ENCODE measurements around the gene LRRN4CL. TPM values are rescaled to one million over a fixed set of nuclear protein-coding genes. Genes with fewer than 3 reads are reported as not detected.

LRRN4CL gene
- total and polyA plus RNA-seq, 7 donors = 0.23 to 40.4 (median 28.5) TPM

- peak overlapping the region in 1 of 4 donors; percentile 14 for H3K27ac ChIP-seq
- WGBS, 2 donors = 20 to 53% methylated on average over 3 of the region's 3 CpGs
- H3K9me3 ChIP-seq = no peaks in the 10 kb centered on the region
- H3K4me3 ChIP-seq = no peak overlapping the region
- H3K36me3 ChIP-seq = peaks cover 41 to 75% (median 55%) of the 10 kb centered on the region in 4 donors
- peaks cover 0 to 18% (median 17%) of the 10 kb centered on the region in 4 donors for H3K4me1 ChIP-seq
- TF ChIP-seq EP300 (IDR thresholded peaks at IDR 0.05) (no peak), POLR2AphosphoS5 (IDR thresholded peaks at IDR 0.05) (no peak), POLR2A (IDR thresholded peaks at IDR 0.05) (no peak)
- TF ChIP-seq, protein P1, sequence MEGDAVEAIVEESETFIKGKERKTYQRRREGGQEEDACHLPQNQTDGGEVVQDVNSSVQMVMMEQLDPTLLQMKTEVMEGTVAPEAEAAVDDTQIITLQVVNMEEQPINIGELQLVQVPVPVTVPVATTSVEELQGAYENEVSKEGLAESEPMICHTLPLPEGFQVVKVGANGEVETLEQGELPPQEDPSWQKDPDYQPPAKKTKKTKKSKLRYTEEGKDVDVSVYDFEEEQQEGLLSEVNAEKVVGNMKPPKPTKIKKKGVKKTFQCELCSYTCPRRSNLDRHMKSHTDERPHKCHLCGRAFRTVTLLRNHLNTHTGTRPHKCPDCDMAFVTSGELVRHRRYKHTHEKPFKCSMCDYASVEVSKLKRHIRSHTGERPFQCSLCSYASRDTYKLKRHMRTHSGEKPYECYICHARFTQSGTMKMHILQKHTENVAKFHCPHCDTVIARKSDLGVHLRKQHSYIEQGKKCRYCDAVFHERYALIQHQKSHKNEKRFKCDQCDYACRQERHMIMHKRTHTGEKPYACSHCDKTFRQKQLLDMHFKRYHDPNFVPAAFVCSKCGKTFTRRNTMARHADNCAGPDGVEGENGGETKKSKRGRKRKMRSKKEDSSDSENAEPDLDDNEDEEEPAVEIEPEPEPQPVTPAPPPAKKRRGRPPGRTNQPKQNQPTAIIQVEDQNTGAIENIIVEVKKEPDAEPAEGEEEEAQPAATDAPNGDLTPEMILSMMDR (IDR thresholded peaks at IDR 0.05) = no peak
- H3K27me3 ChIP-seq = no peaks in the 10 kb centered on the region
- no peak for DNase-seq
- intact Hi-C loops (cut with DNase I) = no loop called here
Observed at GRCh38 chr11:62712861-62713260, 23.5 kb upstream of the LRRN4CL start.

- Histone ChIP-seq H3K36me3 (peaks cover 36 to 70% (median 50%) of the 10 kb centered on the region in 4 donors), H3K27me3 (no peaks in the 10 kb centered on the region), H3K4me3 (no peak overlapping the region), H3K27ac (no peak overlapping the region), H3K4me1 (peaks cover 0 to 18% (median 18%) of the 10 kb centered on the region in 4 donors), H3K9me3 (no peaks in the 10 kb centered on the region)
- intact Hi-C loops (cut with DNase I) = no loop called here
- TF ChIP-seq POLR2A (IDR thresholded peaks at IDR 0.05) (no peak), EP300 (IDR thresholded peaks at IDR 0.05) (no peak)
- TF ChIP-seq, protein P1 (IDR thresholded peaks at IDR 0.05) = no peak
- 77% methylated on average over 6 of the region's 6 CpGs for WGBS, 2 donors
- no peak for DNase-seq
Observed at GRCh38 chr11:62712276-62712812, 23.0 kb upstream of the LRRN4CL start.

GRCh38 chr11:62710001-62710345, 20.6 kb upstream of the LRRN4CL start:
- H3K4me3 ChIP-seq = peak overlapping the region; percentile 44 to 59 (median 55)
- 63 to 66% methylated on average over 7 of the region's 7 CpGs for WGBS, 2 donors
- TF ChIP-seq EP300 (IDR thresholded peaks at IDR 0.05) = no peak
- TF ChIP-seq, protein P1 (IDR thresholded peaks at IDR 0.05) = no peak
- no peak for TF ChIP-seq POLR2AphosphoS5 (IDR thresholded peaks at IDR 0.05)
- TF ChIP-seq POLR2A (IDR thresholded peaks at IDR 0.05) = no peak
- intact Hi-C loops (cut with DNase I) = no loop called here
- peak; percentile 69 for DNase-seq
- no peaks in the 10 kb centered on the region for H3K9me3 ChIP-seq
- H3K4me1 ChIP-seq = peaks cover 0 to 36% (median 36%) of the 10 kb centered on the region in 4 donors
- H3K27ac ChIP-seq = peak overlapping the region; percentile 88 to 94 (median 92)
- no peaks in the 10 kb centered on the region for H3K27me3 ChIP-seq
- peaks cover 14 to 46% (median 27%) of the 10 kb centered on the region in 4 donors for H3K36me3 ChIP-seq

DNA sequence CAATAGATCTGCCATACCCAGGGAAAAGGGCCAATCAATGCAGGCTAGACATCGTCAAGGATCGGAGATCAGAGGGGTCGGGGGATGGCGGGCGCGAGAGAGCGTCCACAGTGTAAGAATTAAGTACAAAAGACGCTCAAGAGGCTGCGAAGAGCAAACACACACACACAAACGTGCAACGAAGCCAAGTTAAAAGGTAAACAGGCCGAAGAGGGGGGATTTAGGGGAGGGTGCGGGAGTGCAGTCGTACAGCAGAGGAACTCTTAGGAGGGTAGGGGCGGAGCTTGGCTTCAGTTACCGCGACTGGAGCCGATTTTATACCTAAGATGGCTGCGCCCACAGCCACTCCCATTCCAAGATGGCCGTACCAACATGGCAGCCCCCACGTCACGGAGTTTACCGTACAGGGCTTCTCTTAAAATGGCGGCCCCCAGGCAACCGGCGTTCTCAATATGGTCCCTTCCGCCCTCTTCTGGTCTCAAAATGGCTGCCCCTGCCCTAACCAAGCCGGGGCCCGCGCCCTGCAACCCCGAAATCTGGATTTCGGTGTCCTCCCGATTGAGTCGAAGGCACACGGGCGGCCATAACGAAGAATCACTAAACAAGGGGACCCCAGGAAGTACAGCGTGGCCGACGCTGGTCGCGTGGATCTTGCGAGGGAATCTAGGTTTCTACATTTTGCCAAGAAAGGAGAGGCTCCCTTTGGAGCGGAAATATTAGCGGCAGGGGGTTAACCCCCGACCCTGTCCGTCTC, 20.1 kb upstream of the LRRN4CL start:
- Histone ChIP-seq H3K9me3 (no peaks in the 10 kb centered on the region), H3K36me3 (peaks cover 10 to 41% (median 21%) of the 10 kb centered on the region in 4 donors), H3K27ac (peak overlapping the region; percentile 88 to 94 (median 92)), H3K4me3 (peak overlapping the region; percentile 44 to 59 (median 55)), H3K4me1 (peaks cover 0 to 40% (median 36%) of the 10 kb centered on the region in 4 donors), H3K27me3 (no peaks in the 10 kb centered on the region)
- DNase-seq = peak; percentile 100
- whole genome bisulfite sequencing, 2 donors = 2 to 4% methylated on average over 47 of the region's 47 CpGs
- TF ChIP-seq POLR2AphosphoS5 (IDR thresholded peaks at IDR 0.05) (peak; percentile 71 to 91 (median 84)), EP300 (IDR thresholded peaks at IDR 0.05) (no peak), POLR2A (IDR thresholded peaks at IDR 0.05) (peak; percentile 55 to 71)
- TF ChIP-seq, protein P1 (IDR thresholded peaks at IDR 0.05) = no peak
- intact Hi-C loops (cut with DNase I) = loop anchor here (5.0 kb wide), 3 partner anchors 42 to 97 kb away; partner anchors contain the start of genes C11orf98, CSKMT, EML3 and INTS5
